Activated CD4-positive, alpha-beta T cell treated with anti-CD3 and anti-CD28 coated beads for 36 hours (primary cell): ENCODE measurements around the gene DNAJB5. TPM values are rescaled to one million over a fixed set of nuclear protein-coding genes. Genes with fewer than 3 reads are reported as not detected.

Source experiments
- ATAC-seq: fragments of 200-7000 bp; cut with Tn5 transposase; one replicate; pipeline ENCODE4 v1.10.0; 2021; ENCODE audit warnings: mild to moderate bottlenecking, moderate library complexity
- CTCF ChIA-PET: fragments of 350-600 bp; sonication (Branson Sonifier 250); formaldehyde crosslinking; loops from one replicate; lab custom pipeline; 2021; ENCODE audit warnings: antibody characterized with exemption; lab: Charles Lee
- POLR2A ChIA-PET: fragments of 350-600 bp; sonication (Branson Sonifier 250); formaldehyde crosslinking; loops from one replicate; lab custom pipeline; 2021; ENCODE audit warnings: antibody characterized with exemption, inconsistent platforms; lab: Charles Lee
- DNase-seq: peaks from one replicate; pipeline ENCODE4 v3.0.0-alpha.2; 2020
- H3K27ac Mint-ChIP-seq: one replicate; pipeline ENCODE4 v1.8.0; 2021; ENCODE audit warnings: mixed read lengths
- H3K27me3 Mint-ChIP-seq: one replicate; pipeline ENCODE4 v1.8.0; 2021; ENCODE audit warnings: mixed read lengths
- H3K36me3 Mint-ChIP-seq: one replicate; pipeline ENCODE4 v1.8.0; 2021; ENCODE audit warnings: low read depth, mixed read lengths
- H3K4me1 Mint-ChIP-seq: one replicate; pipeline ENCODE4 v1.8.0; 2021; ENCODE audit warnings: mixed read lengths
- H3K4me3 Mint-ChIP-seq: one replicate; pipeline ENCODE4 v1.8.0; 2021; ENCODE audit warnings: mild to moderate bottlenecking, moderate library complexity, mixed read lengths
- H3K9me3 Mint-ChIP-seq: one replicate; pipeline ENCODE4 v1.8.0; 2021; ENCODE audit warnings: low read depth, mixed read lengths
- intact Hi-C, 2 experiments: fragments of 100-400 bp; cut with DNase I in 1 of 2; cut with micrococcal nuclease in 1 of 2; formaldehyde crosslinking; loops; one replicate each; pipeline versions ENCODE4 v1.14.2 to v1.15.1; 2022 to 2024; cut with DNase I, micrococcal nuclease
- total RNA-seq, 2 experiments: library from RNA; stranded (reverse); gene quantifications; one replicate each; pipeline ENCODE4 v1.2.3, GENCODE V29; 2021

Gene DNAJB5
- total RNA-seq, 2 experiments from 2014 or later, result 10.3 to 11.3 TPM

GRCh38 chr9:34962546-34962945 is 27.0 kb upstream of the DNAJB5 start:
- no peak overlapping the region for H3K27ac Mint-ChIP-seq
- CTCF ChIA-PET, result interaction anchor here (0.6 to 1.4 kb wide), 3 partner anchors 33 to 449 kb away, joined by 3 to 4 read pairs (median 4); no protein-coding TSS in a partner anchor
- no peak overlapping the region for H3K4me3 Mint-ChIP-seq
- H3K9me3 Mint-ChIP-seq, result no peaks in the 10 kb centered on the region
- ATAC-seq (no peak), DNase-seq (no peak)
- intact Hi-C loops, result loop anchor here in 1 of 2 experiments (2.0 kb wide), 1 partner anchor 22 kb away; no protein-coding TSS in a partner anchor
- H3K4me1 Mint-ChIP-seq, result peaks cover 26% of the 10 kb centered on the region
- no peaks in the 10 kb centered on the region for H3K36me3 Mint-ChIP-seq
- POLR2A ChIA-PET, result no interaction called here
- peaks cover 48% of the 10 kb centered on the region for H3K27me3 Mint-ChIP-seq

- H3K9me3 Mint-ChIP-seq, result no peaks in the 10 kb centered on the region
- no peaks in the 10 kb centered on the region for H3K36me3 Mint-ChIP-seq
- intact Hi-C loops, result loop anchor here in 1 of 2 experiments (2.0 kb wide), 1 partner anchor 21 kb away; no protein-coding TSS in a partner anchor
- peaks cover 26% of the 10 kb centered on the region for H3K4me1 Mint-ChIP-seq
- H3K27ac Mint-ChIP-seq, result no peak overlapping the region
- ChIA-PET POLR2A (no interaction called here), CTCF (no interaction called here)
- peaks cover 51% of the 10 kb centered on the region for H3K27me3 Mint-ChIP-seq
- no peak overlapping the region for H3K4me3 Mint-ChIP-seq
- no peak for ATAC-seq
- no peak for DNase-seq
Measured at GRCh38 chr9:34963552-34963951, 26.0 kb upstream of the DNAJB5 start.

- no peak for ATAC-seq
- no peaks in the 10 kb centered on the region for H3K9me3 Mint-ChIP-seq
- ChIA-PET CTCF (interaction anchor here (1.4 kb wide), 2 partner anchors 20 to 54 kb away, joined by 3 to 6 read pairs; no protein-coding TSS in a partner anchor), POLR2A (interaction anchor here (0.6 kb wide), 1 partner anchor 1267 kb away, joined by 6 read pairs; no protein-coding TSS in a partner anchor)
- no peaks in the 10 kb centered on the region for H3K36me3 Mint-ChIP-seq
- DNase-seq, result no peak
- H3K27me3 Mint-ChIP-seq, result peaks cover 47% of the 10 kb centered on the region
- peaks cover 26% of the 10 kb centered on the region for H3K4me1 Mint-ChIP-seq
- intact Hi-C loops, result no loop called here
- H3K27ac Mint-ChIP-seq, result no peak overlapping the region
- H3K4me3 Mint-ChIP-seq, result no peak overlapping the region
Measured at GRCh38 chr9:34964458-34964857, 25.1 kb upstream of the DNAJB5 start.

GRCh38 chr9:34971146-34971811 is 18.3 kb upstream of the DNAJB5 start:
- Mint-ChIP-seq H3K36me3 (no peaks in the 10 kb centered on the region), H3K27ac (no peak overlapping the region), H3K27me3 (peaks cover 12% of the 10 kb centered on the region), H3K4me3 (no peak overlapping the region), H3K4me1 (no peaks in the 10 kb centered on the region), H3K9me3 (no peaks in the 10 kb centered on the region)
- intact Hi-C loops, result no loop called here
- POLR2A ChIA-PET, result no interaction called here
- DNase-seq (no peak), ATAC-seq (no peak)
- CTCF ChIA-PET, result interaction anchor here (0.7 to 1.5 kb wide), 4 partner anchors 9 to 634 kb away, joined by 3 to 4 read pairs (median 3); no protein-coding TSS in a partner anchor

GRCh38 chr9:34974664-34975063 is 14.9 kb upstream of the DNAJB5 start:
- Mint-ChIP-seq H3K27ac (no peak overlapping the region), H3K4me1 (no peaks in the 10 kb centered on the region), H3K4me3 (no peak overlapping the region), H3K27me3 (no peaks in the 10 kb centered on the region), H3K9me3 (no peaks in the 10 kb centered on the region), H3K36me3 (no peaks in the 10 kb centered on the region)
- ChIA-PET CTCF (interaction anchor here (0.7 kb wide), 1 partner anchor 75 kb away, joined by 3 read pairs; no protein-coding TSS in a partner anchor), POLR2A (no interaction called here)
- intact Hi-C loops, result no loop called here
- peak; percentile 51 for ATAC-seq
- DNase-seq, result no peak

GRCh38 chr9:34976441-34976840 is 13.1 kb upstream of the DNAJB5 start:
- Mint-ChIP-seq H3K4me3 (no peak overlapping the region), H3K27me3 (no peaks in the 10 kb centered on the region), H3K4me1 (no peaks in the 10 kb centered on the region), H3K9me3 (no peaks in the 10 kb centered on the region), H3K27ac (no peak overlapping the region), H3K36me3 (no peaks in the 10 kb centered on the region)
- intact Hi-C loops, result no loop called here
- POLR2A ChIA-PET, result no interaction called here
- DNase-seq (no peak), ATAC-seq (no peak)
- CTCF ChIA-PET, result no interaction called here

- intact Hi-C loops, result no loop called here
- no peak overlapping the region for H3K27ac Mint-ChIP-seq
- ATAC-seq (no peak), DNase-seq (no peak)
- no peaks in the 10 kb centered on the region for H3K9me3 Mint-ChIP-seq
- H3K4me1 Mint-ChIP-seq, result no peaks in the 10 kb centered on the region
- ChIA-PET POLR2A (no interaction called here), CTCF (no interaction called here)
- no peaks in the 10 kb centered on the region for H3K36me3 Mint-ChIP-seq
- H3K4me3 Mint-ChIP-seq, result no peak overlapping the region
- H3K27me3 Mint-ChIP-seq, result no peaks in the 10 kb centered on the region
Measured at GRCh38 chr9:34976992-34977391, 12.6 kb upstream of the DNAJB5 start.

- ATAC-seq, result no peak
- CTCF ChIA-PET, result interaction anchor here (0.6 to 1.8 kb wide), 3 partner anchors 48 to 389 kb away, joined by 3 to 5 read pairs (median 3); no protein-coding TSS in a partner anchor
- no peak for DNase-seq
- POLR2A ChIA-PET, result no interaction called here
- no peaks in the 10 kb centered on the region for H3K9me3 Mint-ChIP-seq
- no peaks in the 10 kb centered on the region for H3K27me3 Mint-ChIP-seq
- intact Hi-C loops, result no loop called here
- H3K36me3 Mint-ChIP-seq, result no peaks in the 10 kb centered on the region
- H3K27ac Mint-ChIP-seq, result no peak overlapping the region
- H3K4me1 Mint-ChIP-seq, result peaks cover 30% of the 10 kb centered on the region
- H3K4me3 Mint-ChIP-seq, result no peak overlapping the region
Measured at GRCh38 chr9:34980181-34980761, 9.3 kb upstream of the DNAJB5 start.

GRCh38 chr9:34982361-34982760 is 7.2 kb upstream of the DNAJB5 start:
- intact Hi-C loops, result no loop called here
- Mint-ChIP-seq H3K27me3 (no peaks in the 10 kb centered on the region), H3K9me3 (no peaks in the 10 kb centered on the region), H3K27ac (no peak overlapping the region), H3K36me3 (no peaks in the 10 kb centered on the region), H3K4me3 (no peak overlapping the region), H3K4me1 (peaks cover 51% of the 10 kb centered on the region)
- ChIA-PET CTCF (interaction anchor here (1.0 to 2.3 kb wide), 6 partner anchors 9 to 222 kb away, joined by 3 to 13 read pairs (median 4); no protein-coding TSS in a partner anchor), POLR2A (no interaction called here)
- no peak for ATAC-seq
- no peak for DNase-seq

GRCh38 chr9:34983209-34983608 is 6.3 kb upstream of the DNAJB5 start:
- ATAC-seq (no peak), DNase-seq (no peak)
- H3K4me1 Mint-ChIP-seq, result peaks cover 60% of the 10 kb centered on the region
- H3K27ac Mint-ChIP-seq, result no peak overlapping the region
- H3K36me3 Mint-ChIP-seq, result no peaks in the 10 kb centered on the region
- ChIA-PET CTCF (interaction anchor here (1.6 to 2.3 kb wide), 2 partner anchors 84 to 223 kb away, joined by 3 to 13 read pairs; no protein-coding TSS in a partner anchor), POLR2A (no interaction called here)
- no peaks in the 10 kb centered on the region for H3K27me3 Mint-ChIP-seq
- H3K9me3 Mint-ChIP-seq, result no peaks in the 10 kb centered on the region
- H3K4me3 Mint-ChIP-seq, result no peak overlapping the region
- intact Hi-C loops, result no loop called here

- H3K27me3 Mint-ChIP-seq, result no peaks in the 10 kb centered on the region
- no peaks in the 10 kb centered on the region for H3K36me3 Mint-ChIP-seq
- ATAC-seq (no peak), DNase-seq (peak; percentile 61)
- no peak overlapping the region for H3K4me3 Mint-ChIP-seq
- H3K27ac Mint-ChIP-seq, result no peak overlapping the region
- CTCF ChIA-PET, result interaction anchor here (0.9 to 2.2 kb wide), 11 partner anchors 14 to 224 kb away, joined by 3 to 43 read pairs (median 4); partner anchors contain the start of gene VCP
- intact Hi-C loops, result loop anchor here in 1 of 2 experiments (1.0 to 2.0 kb wide), 2 partner anchors 21 to 112 kb away; partner anchors contain the start of gene PIGO
- H3K9me3 Mint-ChIP-seq, result no peaks in the 10 kb centered on the region
- H3K4me1 Mint-ChIP-seq, result peaks cover 66% of the 10 kb centered on the region
- POLR2A ChIA-PET, result no interaction called here
Measured at GRCh38 chr9:34984049-34984448, 5.5 kb upstream of the DNAJB5 start.
